SK-N-MC (cell line): ENCODE measurements around the gene TMEM43.

Experiments used
- EZH2 ChIP-seq: fragments of 200-600 bp; sonication (generic); IDR thresholded peaks from one replicate; pipeline ENCODE4 v1.6.1; 2017; ENCODE audit warnings: antibody characterized with exemption
- FOXP2 ChIP-seq: optimal IDR thresholded peaks from 2 replicates; pipeline ENCODE3; 2011; ENCODE audit warnings: mild to moderate bottlenecking, moderate library complexity; ENCODE audit not compliant: insufficient read depth; ENCODE audit errors: extremely low read length, control extremely low read depth
- POLR2AphosphoS5 ChIP-seq: IDR thresholded peaks from 2 replicates; pipeline ENCODE4 v1.6.1; 2012; ENCODE audit warnings: mild to moderate bottlenecking, low read depth, low read length, borderline replicate concordance

DNA sequence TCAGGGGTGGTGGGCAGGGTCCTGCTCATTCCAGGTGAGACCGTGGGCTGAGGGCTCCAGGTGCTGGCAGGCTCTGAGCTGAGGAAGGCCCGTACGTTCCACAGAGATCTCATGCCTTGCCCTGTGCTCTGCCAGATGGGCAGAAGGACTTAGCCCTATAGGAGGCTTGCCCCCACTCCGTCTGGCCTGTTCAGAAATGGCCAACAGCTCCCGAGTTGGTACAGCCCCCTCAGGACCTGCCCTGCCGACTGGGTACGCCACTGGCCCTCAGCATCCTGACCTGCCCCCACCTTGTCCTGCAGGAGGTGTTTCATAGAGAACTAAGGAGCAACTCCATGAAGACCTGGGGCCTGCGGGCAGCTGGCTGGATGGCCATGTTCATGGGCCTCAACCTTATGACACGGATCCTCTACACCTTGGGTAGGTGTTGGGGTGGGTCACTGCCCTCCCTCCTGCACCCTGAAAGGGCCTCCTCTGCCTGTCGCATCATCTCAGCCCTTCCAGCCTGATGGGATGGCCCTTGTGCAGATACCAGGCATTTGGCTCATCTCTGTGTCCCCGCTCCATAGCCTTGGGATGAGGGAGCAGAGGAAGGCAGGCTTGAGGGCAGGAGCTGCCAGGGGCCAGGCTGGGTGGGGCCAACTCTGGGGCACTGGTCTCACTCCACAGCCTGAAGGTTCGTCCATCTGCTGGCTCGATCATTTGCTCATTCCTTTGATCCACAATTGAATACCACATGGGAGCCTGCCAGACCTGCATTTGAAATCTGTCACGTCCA, 14.2 kb downstream of the TMEM43 start:
- TF ChIP-seq EZH2 (no peak), POLR2AphosphoS5 (no peak), FOXP2 (no peak)
